SK-MEL-5 (cell line): ENCODE measurements around the gene SLU7. TPM values are rescaled to one million over a fixed set of nuclear protein-coding genes. Genes with fewer than 3 reads are reported as not detected.
A peak's percentile ranks its signal among the peaks of the same experiment; 100 is the strongest.

Experiments used
- DNase-seq: peaks from one replicate; pipeline ENCODE4 v3.0.0-alpha.2; 2016; ENCODE audit warnings: low read depth, low spot score
- in situ Hi-C: cut with HindIII; loops from 2 replicates; pipeline ENCODE4 v1.10.0; 2016; ENCODE audit warnings: low sequenced_read_pairs, high pct_unique_total_duplicates, low pct_unique_long_range_greater_than_20kb
- total RNA-seq: library from RNA; depleted of rRNA; stranded (reverse); fragments of >200 nt; shearing (Covaris generic); gene quantifications from 2 replicates; pipeline ENCODE4 v1.2.3, GENCODE V29; 2014

The SLU7 gene
- total RNA-seq, 1 experiment from 2014 or later = 66.9 TPM

GRCh38 chr5:160434022-160434531 lies 15.2 kb upstream of the SLU7 start:
- no peak for DNase-seq
- in situ Hi-C loops = no loop called here

DNA sequence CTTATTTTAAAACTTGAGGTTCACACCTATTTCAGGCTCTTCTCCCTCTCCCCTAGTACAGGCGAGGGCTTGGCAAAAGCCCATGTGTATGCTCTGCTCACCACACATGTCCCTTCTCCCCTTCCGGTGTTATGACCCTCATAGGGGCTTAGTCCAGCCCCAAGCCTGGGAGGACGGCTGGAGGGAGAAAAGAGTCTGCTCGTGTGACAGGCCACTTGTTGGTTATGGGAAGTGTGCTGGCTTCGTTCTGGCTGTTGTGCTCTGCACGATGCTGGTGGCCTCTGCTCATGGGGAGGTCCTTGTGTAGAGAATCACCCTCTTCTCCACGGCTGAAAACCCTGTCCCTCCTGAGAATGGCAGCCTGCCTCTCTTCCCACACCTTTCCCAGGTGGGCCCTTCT lies 13.9 kb upstream of the SLU7 start:
- in situ Hi-C loops = no loop called here

GRCh38 chr5:160432196-160432595 lies 13.3 kb upstream of the SLU7 start:
- in situ Hi-C loops = no loop called here
- no peak for DNase-seq

More for the DNA sequence above, 13.9 kb upstream of the SLU7 start:
- no peak for DNase-seq

- DNase-seq = no peak
- in situ Hi-C loops = no loop called here
Measured at GRCh38 chr5:160427607-160428006, 8.7 kb upstream of the SLU7 start.

DNA sequence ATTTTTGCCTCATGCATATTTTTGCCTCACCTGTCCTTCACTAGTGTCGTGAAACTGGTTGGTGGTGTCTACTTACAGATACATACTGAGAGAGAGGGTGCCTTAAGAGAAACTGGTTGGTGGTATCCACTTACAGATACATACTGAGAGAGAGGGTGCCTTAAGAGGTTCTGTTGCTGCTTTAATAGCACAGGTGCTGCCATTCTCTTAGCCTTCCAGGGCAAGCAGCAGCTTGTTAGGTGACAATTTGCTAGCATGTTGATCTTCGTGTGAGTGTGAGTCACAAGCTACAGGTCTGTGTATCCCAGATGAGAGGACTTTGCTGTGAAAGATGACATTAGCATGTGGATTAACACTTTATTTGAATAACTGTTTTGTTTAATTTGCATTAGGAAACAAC lies 4.2 kb upstream of the SLU7 start:
- in situ Hi-C loops = no loop called here
- DNase-seq = no peak

DNA sequence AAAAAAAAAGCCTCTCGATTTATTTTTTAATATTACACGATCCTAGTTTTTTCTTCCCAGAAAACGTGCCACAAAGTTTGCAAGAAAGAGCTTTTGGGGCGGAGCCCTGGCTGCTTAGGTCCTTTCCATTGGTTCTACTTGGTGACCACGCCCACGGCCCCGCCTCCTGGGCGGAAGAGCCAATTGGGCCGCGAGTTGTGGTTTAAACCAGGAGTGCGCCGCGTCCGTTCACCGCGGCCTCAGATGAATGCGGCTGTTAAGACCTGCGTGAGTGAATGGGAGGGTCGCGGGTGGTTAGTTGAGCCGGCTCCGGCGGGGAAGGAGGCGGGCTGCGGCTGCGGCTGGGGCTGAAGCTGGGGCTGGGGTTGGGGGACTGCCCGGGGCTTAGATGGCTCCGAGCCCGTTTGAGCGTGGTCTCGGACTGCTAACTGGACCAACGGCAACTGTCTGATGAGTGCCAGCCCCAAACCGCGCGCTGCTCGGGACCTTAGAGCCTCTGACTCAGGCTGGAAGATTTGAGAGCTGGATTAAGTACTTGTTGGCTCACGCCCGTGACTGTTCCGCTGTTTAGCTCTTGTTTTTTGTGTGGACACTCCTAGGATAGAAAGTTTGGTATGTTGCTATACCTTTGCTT lies 2.9 kb upstream of the SLU7 start, which contains the start of gene PTTG1:
PTTG1 (plus strand) TSS at position 231 of the 634 bp plus-strand sequence. CDS start 458 bp downstream, outside the sequence.
- peak; percentile 94 for DNase-seq
- in situ Hi-C loops = no loop called here

DNA sequence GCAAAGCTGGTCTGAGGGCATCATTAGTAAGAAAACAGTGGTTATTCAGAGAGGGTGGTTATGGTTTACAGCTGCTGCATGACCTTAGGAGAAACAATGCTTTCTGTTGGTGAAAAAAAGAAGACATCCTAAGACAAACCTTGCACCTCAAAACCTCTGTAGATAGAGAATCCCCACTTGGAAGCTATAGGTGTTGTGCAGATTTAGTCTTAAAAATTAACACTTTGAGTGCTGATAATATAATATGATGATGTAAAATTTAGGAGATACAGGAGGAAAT lies 1.4 kb upstream of the SLU7 start:
- in situ Hi-C loops = no loop called here
- no peak for DNase-seq

- DNase-seq = peak; percentile 15
- in situ Hi-C loops = no loop called here
Measured at GRCh38 chr5:160419458-160420330, 813 bp upstream of the SLU7 start.

GRCh38 chr5:160399402-160400353 lies 19.2 kb downstream of the SLU7 start, which contains the start of gene FAM200C:
FAM200C (minus strand) TSS chr5:160400054; CDS start chr5:160395490, 4,564 bp downstream.
- in situ Hi-C loops = no loop called here
- DNase-seq = peak; percentile 95

DNA sequence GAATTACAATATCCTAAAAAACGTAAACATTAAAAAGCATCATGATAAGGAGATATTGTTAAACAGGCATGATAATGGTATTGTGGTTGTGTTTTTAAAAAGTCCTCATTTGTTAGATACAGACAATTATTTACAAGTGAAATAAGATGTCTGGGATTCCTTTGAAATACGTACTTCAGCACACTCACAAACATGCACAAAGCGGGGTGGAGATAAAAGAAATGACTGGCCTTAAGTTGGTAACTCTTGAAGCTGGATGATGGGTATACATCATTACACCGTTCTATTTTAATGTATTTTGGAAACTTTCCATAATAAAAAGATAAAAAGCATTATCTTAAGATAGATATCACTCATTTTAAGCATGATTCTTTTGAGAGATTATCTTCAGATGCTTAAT lies 20.1 kb downstream of the SLU7 start:
- in situ Hi-C loops = no loop called here
- DNase-seq = no peak

DNA sequence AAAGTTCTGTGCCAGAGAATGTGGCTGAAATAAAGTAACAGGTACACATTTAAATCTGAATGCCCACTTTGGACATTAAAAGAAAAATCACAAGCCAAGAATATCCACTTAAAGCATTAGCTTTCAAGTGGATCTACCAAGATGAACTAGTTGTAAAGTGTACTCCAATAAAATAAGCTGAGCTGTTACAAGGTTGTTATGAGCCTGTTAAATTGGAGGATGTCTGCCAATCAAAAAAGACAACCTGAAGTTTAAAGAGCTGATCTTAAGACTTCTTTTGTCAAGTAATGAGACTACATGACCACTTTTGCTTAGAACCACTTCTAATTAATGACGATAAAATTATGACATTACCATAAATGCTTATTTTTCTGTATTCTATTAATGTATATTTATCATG lies 21.4 kb downstream of the SLU7 start:
- in situ Hi-C loops = no loop called here
- no peak for DNase-seq

DNA sequence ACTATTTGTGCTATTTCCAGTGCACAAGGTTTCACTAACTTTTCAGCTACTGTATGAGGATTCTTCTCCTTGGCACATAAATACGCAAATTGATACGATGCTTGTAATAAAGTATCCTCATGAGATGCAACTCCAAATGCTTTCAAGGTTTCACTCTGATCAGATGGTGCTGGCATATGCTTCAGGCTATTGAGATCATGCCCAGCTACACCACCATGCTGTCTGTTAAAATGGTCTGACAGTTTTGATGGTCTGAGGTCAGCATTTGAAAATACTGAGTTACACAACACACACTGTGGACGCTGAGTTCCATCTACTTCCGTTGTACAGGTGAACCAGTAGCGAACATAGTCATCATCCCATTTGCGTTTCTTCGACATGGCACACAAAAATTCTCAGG lies 23.8 kb downstream of the SLU7 start:
- in situ Hi-C loops = no loop called here
- peak; percentile 4 for DNase-seq

GRCh38 chr5:160390787-160391696 lies 27.8 kb downstream of the SLU7 start:
- in situ Hi-C loops = no loop called here
- peak; percentile 52 for DNase-seq

GRCh38 chr5:160387445-160387844 lies 31.4 kb downstream of the SLU7 start:
- no peak for DNase-seq
- in situ Hi-C loops = no loop called here

DNA sequence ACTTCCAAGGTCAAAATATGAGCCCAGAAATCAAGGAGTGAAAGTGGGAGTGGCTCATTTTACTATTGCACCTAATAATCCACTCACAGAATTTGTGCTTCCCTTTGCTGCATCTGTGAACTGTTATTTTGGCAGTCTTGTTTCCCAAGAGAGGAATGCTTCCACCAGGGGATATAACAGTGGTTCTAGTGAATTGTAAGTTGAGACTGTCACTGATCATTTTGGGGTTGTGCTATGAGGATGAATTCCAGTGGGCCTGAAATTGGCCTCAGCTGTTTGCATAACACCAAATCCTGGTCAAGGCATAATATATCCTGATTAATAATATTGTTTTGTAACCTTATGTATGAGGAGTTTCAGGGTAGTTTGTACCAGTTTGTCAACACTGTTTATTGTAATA lies 33.4 kb downstream of the SLU7 start:
- in situ Hi-C loops = no loop called here
- no peak for DNase-seq

DNA sequence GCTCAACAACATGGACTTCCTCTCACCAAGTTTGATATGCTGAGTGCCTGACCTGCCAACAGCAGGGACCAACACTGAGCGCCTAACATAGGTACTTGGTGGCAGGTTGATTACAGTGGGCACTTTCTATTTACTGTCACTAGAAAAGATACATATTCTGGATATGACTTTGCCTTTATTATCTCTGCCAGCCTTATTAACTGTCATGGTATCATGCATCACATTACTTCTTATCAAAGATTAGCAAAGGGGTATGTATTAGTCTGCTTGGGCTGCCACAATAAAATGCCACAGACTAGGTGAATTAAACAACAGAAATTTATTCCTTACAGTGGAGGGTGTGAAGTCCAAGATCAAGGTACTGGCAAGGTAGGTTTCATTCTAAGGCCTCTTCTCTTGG lies 34.2 kb downstream of the SLU7 start:
- in situ Hi-C loops = no loop called here
- no peak for DNase-seq

- in situ Hi-C loops = no loop called here
- no peak for DNase-seq
Measured at GRCh38 chr5:160382346-160382745, 36.5 kb downstream of the SLU7 start.
